AG09319 (cell line): ENCODE measurements around the gene IL6.
"Not testable (repeated sequence)": the region's sequence is repeated elsewhere in the genome, so short reads cannot be mapped to it uniquely, and the experiment has no call there.

Experiments
- DNase-seq: peaks from one replicate; pipeline ENCODE4 v3.0.0-alpha.2; 2010; ENCODE audit warnings: low read depth; ENCODE audit errors: extremely low read depth
- CTCF ChIP-seq: IDR thresholded peaks from 2 replicates; pipeline ENCODE4 v1.5.1; 2011; ENCODE audit warnings: low read depth, mild to moderate bottlenecking, inconsistent platforms, low read length, moderate library complexity

The IL6 gene

DNA sequence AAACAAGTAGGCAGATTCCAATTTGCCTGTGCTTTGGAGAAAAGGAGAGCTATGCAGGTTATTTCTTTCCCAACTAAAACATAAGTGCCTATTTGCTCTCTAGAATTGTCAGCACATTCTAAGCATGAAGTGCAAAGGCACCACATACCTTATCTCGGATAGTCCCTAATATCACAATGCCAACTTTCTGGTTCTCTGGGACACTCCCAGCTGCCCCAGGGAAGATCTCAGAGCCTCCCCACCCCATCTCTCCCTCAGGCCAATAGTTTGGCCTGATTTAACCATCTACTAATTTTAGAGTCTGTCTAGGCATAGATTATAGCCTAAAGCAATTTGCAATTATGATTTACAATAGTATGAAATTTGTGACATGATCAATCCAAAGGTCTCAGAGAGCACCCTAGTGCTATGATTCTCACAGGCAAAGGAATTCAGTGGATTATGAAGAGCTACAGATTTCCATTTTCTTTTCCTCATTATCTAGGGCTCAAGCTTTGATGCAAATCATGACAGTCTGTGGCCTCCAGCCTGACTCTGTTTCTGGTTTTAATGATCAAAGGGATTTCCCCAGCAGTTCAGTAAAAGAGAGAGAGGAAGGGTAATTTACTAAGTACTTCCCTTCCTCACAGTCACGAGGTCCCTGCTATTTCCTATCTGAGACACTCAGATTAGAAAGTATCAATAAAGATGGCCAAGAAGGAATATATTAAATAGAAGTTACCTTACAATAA is 29.0 kb upstream of the IL6 start:
- TF ChIP-seq CTCF, result no peak

DNA sequence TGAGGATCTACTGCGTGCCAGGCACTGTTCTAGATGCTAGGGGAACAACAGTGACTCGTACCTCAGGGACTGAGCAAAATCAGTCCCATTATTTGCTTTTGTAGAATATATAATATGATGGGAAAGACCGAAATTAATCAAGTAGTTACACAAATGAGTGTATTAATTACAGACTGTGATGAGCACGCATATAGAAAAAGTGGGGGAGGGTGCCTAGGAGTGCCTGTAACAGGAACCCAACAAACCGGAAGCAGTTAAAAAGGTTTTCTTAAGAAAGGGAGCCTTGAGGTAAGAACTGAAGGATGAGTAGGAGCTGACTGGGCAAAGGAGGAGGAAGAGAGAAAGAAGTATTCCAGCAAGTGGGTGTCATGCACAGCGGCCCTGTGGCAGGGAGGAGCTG is 28.2 kb upstream of the IL6 start:
- no peak for TF ChIP-seq CTCF
- DNase-seq, result no peak

More for the DNA sequence above, 29.0 kb upstream of the IL6 start:
- no peak for DNase-seq

DNA sequence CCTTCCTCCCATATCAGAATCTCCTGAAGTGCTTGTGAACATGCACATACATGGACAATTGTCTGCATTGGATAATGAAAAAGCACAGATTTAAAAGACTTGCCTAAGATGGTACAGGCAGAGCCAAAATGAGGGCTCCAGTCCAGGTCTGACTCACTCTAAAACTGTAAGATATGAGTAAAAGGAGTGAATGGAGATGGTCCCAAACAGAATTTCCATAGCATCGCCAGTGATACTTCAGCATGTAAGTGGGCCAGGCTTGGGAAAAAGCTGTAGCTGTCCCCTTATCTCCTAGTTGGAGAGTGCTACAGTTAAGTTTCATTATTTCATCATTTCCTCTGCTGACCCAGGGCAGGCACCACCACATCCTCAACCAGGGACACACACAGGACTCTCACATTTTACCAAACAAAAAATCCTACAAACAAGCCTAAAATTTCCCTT is 26.4 kb upstream of the IL6 start:
- DNase-seq, result no peak
- TF ChIP-seq CTCF, result no peak

- DNase-seq, result no peak
- no peak for TF ChIP-seq CTCF
These were observed 24.5 kb upstream of the IL6 start for GRCh38 chr7:22702516-22702915.

- not testable (repeated sequence) for DNase-seq
These were observed 23.7 kb upstream of the IL6 start for GRCh38 chr7:22703107-22703855.

DNA sequence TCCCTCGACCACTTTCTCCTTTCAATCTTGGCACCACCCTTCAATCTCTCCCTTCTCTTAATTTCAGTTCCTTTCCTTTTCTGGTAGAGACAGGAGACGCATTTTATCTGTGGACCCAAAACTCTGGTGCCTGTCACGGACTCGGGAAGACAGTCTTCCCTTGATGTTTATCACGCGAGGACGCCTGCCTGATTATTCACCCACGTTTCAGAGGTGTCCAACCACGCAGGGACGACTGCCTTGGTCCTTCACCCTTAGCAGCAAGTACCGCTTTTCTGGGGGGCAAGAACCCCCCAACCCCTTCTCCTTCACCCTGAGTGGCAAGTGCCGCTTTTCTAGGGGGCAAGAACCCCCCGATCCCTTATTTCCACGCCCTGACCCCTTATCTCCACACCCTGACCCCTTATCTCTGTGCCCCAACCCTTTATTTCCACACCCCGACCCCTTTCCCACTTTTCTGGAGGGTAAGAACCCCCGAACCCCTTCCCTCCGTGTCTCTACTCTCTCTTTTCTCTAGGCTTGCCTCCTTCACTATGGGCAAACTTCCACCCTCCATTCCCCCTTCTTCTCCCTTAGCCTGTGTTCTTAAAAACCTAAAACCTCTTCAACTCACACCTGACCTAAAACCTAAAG is 22.9 kb upstream of the IL6 start:
- not testable (repeated sequence) for DNase-seq

DNA sequence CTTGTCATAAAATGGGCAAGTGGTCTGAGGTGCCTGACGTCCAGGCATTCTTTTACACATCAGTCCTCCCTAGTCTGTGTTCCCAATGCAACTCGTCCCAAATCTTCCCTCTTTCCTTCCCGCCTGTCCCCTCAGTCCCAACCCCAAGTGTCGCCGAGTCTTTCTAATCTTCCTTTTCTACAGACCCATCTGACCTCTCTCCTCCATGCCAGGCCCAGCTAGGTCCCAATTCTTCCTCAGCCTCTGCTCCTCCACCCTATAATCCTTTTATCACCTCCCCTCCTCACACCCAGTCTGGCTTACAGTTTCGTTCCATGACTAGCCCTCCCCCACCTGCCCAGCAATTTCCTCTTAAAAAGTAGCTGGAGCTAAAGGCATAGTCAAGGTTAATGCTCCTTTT is 22.3 kb upstream of the IL6 start:
- DNase-seq, result not testable (repeated sequence)

- DNase-seq, result not testable (repeated sequence)
These were observed 21.1 kb upstream of the IL6 start for GRCh38 chr7:22705874-22706273.

- DNase-seq, result not testable (repeated sequence)
These were observed 19.8 kb upstream of the IL6 start for GRCh38 chr7:22707026-22707691.

DNA sequence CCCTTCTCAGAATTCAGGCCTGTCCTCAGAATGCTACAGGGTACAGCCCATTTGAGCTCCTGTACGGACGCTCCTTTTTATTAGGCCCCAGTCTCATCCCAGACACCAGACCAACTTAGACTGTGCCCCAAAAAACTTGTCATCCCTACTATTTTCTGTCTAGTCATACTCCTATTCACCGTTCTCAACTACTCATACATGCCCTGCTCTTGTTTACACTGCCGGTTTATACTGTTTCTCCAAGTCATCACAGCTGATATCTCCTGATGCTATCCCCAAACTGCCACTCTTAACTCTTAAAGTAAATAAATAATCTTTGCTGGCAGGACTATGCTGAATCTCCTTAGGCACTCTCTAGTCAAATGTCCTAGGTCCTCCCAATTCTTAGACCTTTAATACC is 18.8 kb upstream of the IL6 start:
- not testable (repeated sequence) for DNase-seq

DNA sequence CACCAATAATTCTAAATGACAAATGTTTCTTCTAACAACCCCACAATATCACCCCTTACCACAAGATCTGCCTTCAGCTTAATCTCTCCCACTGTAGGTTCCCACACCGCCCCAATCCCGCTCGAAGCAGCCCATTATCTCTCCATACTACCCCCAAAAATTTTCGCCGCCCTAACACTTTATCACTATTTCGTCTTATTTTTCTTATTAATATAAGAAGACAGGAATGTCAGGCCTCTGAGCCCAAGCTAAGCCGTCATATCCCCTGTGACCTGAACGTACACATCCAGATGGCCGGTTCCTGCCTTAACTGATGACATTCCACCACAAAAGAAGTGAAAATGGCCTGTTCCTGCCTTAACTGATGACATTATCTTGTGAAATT is 18.3 kb upstream of the IL6 start:
- DNase-seq, result not testable (repeated sequence)

GRCh38 chr7:22709062-22709829 is 17.8 kb upstream of the IL6 start:
- not testable (repeated sequence) for DNase-seq
